GM20431 (cell line): ENCODE measurements around the gene DSCAM.

Experiments
- in situ Hi-C: fragments of 300-500 bp; cut with MseI, MboI; formaldehyde crosslinking; loops from one replicate; pipeline ENCODE4 v1.15.0; 2020; ENCODE audit warnings: low sequenced_read_pairs; ENCODE audit not compliant: unreplicated experiment

DSCAM gene

DNA sequence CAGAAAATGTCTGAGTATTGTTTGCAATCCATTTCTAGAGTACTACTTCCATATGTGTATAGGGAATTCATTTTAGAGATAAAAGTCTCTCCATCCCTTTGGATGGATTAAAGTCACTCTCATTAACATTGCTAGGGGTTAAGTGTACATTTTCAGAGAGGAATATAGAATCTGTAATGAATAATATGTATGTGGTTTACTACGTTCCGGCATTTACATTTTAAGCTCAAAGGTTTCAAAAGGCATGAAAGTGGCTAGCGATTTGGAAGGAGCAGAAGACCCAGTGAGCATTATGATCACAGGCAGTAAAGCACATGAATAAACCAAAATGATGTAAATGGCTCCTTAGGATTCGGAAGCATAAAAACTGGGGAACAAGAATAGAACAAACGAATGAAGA lies 123.0 kb downstream of the DSCAM start:
- in situ Hi-C loops: no loop called here

- in situ Hi-C loops: no loop called here
These were observed 123.6 kb downstream of the DSCAM start for GRCh38 chr21:40723317-40723716.

- in situ Hi-C loops: no loop called here
These were observed 127.3 kb downstream of the DSCAM start for GRCh38 chr21:40719615-40720014.

- in situ Hi-C loops: no loop called here
These were observed 129.9 kb downstream of the DSCAM start for GRCh38 chr21:40717028-40717427.

- in situ Hi-C loops: no loop called here
These were observed 132.4 kb downstream of the DSCAM start for GRCh38 chr21:40714536-40714935.

DNA sequence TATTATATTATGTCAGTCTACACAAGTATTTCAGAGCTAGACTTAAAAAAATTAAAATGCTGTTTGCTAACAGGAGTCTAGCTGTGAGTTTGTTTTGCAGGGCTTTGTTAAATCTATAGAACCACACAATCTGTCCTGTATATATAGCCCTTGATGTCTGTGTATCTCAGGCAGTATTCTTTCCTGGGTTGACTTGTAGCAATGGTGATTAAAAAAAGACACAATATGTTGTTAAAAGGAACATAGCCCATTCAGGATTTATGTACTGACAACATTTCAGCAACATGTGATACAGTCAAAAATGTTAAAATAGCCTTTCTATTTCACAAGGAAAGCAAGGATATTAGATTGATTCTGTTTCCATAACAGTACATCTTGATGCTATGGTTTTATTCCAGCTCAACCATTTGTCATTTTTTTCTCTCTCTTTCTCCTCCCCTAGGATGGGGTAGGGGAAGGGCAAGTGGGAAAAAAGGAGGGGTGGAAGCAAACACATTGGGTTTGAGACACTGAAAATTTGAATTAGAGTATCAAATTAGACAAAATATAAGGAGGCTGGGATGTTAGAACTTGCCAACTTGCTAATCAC lies 139.2 kb downstream of the DSCAM start:
- in situ Hi-C loops: no loop called here

DNA sequence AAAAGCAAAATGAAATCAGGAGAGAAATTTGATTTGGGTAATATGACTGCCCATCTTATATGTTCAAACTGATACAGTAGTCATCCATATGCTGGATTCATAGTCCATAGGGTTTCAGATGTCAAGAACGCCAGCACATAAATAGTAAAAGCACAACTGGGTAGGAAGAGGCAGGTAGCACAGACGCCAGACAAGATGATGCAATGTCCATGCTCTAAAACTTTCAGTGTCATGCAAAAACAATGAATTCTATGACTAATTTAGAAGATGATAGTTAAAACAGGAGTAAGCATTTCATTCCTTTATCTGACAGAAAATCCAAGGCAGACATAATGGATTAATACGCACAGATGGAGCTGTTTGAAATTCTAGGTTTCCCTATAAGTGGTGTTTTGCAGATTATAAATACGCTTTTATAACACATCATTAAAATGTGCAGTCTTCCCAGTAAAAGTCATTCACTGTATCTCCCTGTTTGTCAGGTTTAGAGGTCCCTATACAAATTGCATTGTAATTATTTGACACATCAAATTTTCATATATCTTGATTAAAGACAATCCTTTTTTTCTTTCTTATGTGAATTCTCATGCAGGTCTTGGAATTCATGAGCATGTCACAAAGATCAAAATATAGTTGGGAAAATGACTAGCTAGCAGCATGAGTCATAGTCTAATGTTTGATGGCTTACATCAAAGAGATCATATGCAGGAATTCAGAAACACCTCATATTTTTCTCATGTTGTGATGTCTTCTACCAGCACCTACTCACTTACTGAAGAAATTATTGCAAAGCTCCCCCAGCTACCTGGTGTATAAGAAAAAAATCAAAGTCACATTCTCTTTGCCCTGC lies 139.9 kb downstream of the DSCAM start:
- in situ Hi-C loops: no loop called here

GRCh38 chr21:40706176-40706575 lies 140.8 kb downstream of the DSCAM start:
- in situ Hi-C loops: no loop called here

GRCh38 chr21:40704141-40704540 lies 142.8 kb downstream of the DSCAM start:
- in situ Hi-C loops: no loop called here

- in situ Hi-C loops: no loop called here
These were observed 147.6 kb downstream of the DSCAM start for GRCh38 chr21:40699366-40699765.

- in situ Hi-C loops: no loop called here
These were observed 150.7 kb downstream of the DSCAM start for GRCh38 chr21:40696246-40696645.

DNA sequence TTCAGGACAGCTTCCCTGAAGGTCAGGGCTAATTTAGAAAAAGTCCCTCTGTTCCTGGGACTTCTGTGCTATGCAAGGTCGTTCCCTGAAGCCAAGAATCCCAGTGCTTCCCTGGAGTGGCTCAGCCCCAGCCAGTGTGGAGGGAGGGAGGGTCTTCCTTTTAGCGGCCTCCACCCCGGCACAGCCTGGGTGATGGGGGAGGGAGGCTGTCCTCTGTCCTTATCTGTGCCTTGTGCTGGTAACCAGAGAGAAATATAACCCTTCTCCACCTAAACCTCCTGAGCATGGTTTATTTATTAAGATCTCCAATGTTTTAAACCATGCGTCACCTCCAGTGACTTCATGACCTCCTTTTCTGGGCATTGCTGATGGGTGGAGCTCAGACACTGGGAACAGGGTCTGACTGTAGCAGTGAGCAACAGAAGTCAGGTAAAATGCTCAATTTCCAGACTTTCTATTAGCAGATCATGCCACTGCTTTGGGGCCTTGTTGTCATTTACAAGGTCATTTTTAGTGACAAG lies 157.1 kb downstream of the DSCAM start:
- in situ Hi-C loops: no loop called here

DNA sequence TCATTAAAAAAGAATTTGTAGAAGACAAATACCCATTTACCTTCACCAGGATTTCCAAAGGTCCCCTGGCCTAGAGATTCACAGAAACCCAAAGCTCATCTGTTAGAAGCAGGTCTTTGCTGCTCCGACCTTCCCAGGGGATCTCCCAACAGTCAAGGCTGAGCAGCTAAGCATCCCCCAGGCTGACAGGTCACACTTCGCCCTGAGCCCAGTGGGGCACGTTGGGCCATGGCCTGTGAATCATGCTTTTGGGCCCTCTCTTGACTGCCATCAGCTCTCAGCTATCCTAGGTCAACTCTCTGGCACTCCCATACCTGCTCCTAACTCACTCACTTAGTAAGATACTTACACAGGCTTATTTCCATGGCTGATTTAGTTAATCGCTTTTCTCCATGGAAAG lies 157.7 kb downstream of the DSCAM start:
- in situ Hi-C loops: no loop called here

GRCh38 chr21:40688106-40688864 lies 158.7 kb downstream of the DSCAM start:
- in situ Hi-C loops: no loop called here

DNA sequence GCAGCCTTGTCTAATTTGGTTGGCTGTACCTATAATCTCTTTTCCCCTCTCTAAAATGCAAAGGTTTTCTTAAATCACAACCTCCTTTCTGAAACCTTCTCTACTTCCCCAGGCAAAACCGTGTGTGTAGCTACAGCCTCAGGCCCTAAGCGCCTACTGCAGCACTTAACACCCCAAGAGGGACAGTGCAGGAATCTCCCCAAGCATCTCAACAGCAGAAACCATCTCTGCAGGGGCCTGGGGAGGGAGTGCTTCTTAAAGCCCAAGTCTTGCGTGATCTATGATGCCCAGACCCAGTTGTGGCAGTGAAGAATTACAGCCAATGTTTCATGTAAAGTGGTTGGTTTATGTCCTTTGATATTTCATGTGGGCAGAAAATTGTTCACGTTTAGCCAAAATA lies 159.3 kb downstream of the DSCAM start:
- in situ Hi-C loops: no loop called here

DNA sequence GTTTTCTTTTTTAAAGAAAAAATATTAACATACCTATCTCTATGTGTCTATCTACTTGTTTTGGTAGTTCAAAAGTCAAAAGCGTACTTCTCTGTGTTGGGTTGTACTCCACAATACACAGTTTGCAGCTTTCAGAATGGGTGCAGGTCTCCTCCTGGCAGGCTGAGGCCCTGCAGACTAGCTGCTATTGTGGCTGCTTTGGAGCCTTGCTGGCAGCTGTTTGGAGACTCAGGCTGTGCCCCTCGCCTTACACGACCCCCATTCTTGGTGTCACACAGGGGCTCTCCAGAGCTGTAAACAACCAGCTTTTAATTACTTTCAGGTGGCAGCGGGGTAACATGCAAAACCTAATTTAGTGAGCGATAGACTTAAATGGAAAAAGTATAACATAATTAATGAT lies 160.4 kb downstream of the DSCAM start:
- in situ Hi-C loops: no loop called here

DNA sequence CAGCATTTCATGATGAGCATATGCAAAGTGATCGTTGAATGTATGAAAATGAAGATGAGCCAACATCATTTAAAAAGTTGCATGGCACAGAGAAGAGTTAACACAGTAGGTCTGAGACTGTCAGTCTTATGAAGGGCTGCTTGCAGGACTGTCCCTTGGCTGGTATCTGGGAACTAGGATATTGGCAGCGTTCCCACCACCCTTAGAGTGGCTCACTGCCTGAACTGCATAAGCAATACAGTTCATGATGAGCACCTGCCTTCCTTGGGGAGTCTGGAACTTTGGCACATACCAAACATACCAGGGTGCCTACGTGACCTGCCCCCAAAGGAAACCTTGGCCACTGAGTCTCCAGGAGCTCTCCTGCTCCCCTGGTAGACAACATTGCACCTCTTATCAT lies 161.8 kb downstream of the DSCAM start:
- in situ Hi-C loops: no loop called here

GRCh38 chr21:40684726-40685125 lies 162.2 kb downstream of the DSCAM start:
- in situ Hi-C loops: no loop called here

DNA sequence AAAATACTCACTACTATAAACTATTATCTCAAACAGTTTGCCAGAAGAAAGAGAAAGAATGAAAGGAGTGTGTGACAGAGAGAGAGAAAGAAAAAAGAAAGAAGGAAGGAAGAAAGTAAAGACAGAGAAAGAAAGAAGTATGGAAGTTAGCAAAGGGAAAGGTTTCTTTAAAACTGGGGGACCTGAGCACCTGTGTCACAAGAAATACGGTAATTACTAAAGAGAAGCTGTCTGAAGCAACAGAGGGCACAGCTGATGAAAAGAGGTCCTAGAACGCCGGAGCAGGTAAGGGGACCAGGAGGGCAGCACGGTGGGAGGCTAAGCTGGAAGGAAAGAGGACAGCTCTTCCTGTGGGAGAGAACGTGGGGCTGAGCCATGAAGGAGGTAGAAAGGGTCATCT lies 163.6 kb downstream of the DSCAM start:
- in situ Hi-C loops: no loop called here

DNA sequence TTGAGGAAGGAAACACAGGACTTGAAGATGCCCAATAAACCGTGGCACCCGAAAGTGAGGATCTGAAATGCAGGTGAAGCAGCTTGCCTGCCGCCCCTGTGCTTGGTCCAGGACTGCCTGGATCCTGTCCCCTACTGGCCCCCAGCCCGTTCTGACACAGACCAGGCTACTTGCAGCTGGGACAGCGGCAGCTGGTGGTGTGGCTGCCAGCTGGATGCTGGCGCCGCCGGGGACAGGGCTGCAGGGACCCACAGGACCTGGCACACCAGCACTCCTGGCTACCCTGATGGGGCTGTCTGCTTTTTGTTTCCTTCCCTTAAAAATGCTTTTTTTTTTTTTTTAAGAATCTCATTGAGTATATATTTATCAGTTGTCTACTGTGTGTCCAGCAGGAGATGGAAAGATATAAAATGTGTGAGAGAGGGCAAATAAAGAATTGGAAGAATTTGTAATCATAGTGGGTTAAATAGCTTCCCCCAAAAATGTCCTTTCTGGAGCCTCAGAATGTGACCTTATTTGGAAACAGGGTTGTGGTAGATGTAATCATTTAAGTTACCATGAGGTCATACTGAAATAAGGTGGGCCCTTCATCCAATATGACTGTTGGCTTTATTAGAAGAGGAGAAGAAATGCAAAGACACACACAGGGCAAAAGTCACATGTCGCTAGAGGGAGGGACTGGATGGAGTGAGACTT lies 165.6 kb downstream of the DSCAM start:
- in situ Hi-C loops: no loop called here
